K562 (cell line): ENCODE results near the gene ANKMY1. TPM values are rescaled to one million over a fixed set of nuclear protein-coding genes. Genes with fewer than 3 reads are reported as not detected.

Experiments
- BMI1 ChIP-seq: fragments of 150-350 bp; IDR thresholded peaks from 2 replicates; pipeline ENCODE4 v1.6.1; 2014; ENCODE audit warnings: low read length
- BRD9 ChIP-seq: fragments of 450-650 bp; IDR thresholded peaks from 2 replicates; pipeline ENCODE4 v1.6.1; 2018; ENCODE audit warnings: low read depth; ENCODE audit not compliant: partially characterized antibody
- CBX8 ChIP-seq: fragments of 200-600 bp; sonication (generic); IDR thresholded peaks from 2 replicates; pipeline ENCODE4 v1.6.1; 2012; ENCODE audit warnings: borderline replicate concordance, mixed run types, low read depth, mild to moderate bottlenecking, moderate library complexity, mixed read lengths, low read length, control low read depth, inconsistent platforms; ENCODE audit not compliant: poor library complexity, severe bottlenecking; ENCODE audit errors: extremely low read depth
- CCAR2 ChIP-seq: fragments of 200-400 bp; formaldehyde crosslinking; IDR thresholded peaks from 2 replicates; pipeline ENCODE4 v1.6.1; 2017; ENCODE audit warnings: mild to moderate bottlenecking, low read depth, low read length
- DLX4 ChIP-seq: fragments of 250-450 bp; sonication (Bioruptor Pico); IDR thresholded peaks from 2 replicates; pipeline ENCODE4 v1.6.1; 2021; ENCODE audit warnings: mild to moderate bottlenecking
- FOXA1 ChIP-seq: fragments of 450-650 bp; IDR thresholded peaks from 2 replicates; pipeline ENCODE4 v1.6.1; 2016; ENCODE audit warnings: mild to moderate bottlenecking, borderline replicate concordance
- HDAC3 ChIP-seq: fragments of 450-650 bp; IDR thresholded peaks from 2 replicates; pipeline ENCODE4 v1.6.1; 2018; ENCODE audit warnings: borderline replicate concordance, mild to moderate bottlenecking, moderate library complexity; ENCODE audit not compliant: partially characterized antibody
- HDGF ChIP-seq: fragments of 450-650 bp; IDR thresholded peaks from 2 replicates; pipeline ENCODE4 v1.6.1; 2016
- HNRNPL ChIP-seq: fragments of 200-400 bp; formaldehyde crosslinking; IDR thresholded peaks from 2 replicates; pipeline ENCODE4 v1.6.1; 2017; ENCODE audit warnings: low read depth, mild to moderate bottlenecking, low read length
- ILF3 ChIP-seq: fragments of 450-650 bp; IDR thresholded peaks from 2 replicates; pipeline ENCODE4 v1.6.1; 2018; ENCODE audit warnings: antibody characterized with exemption, mild to moderate bottlenecking, moderate library complexity, borderline replicate concordance
- JUNB ChIP-seq: fragments of 450-650 bp; formaldehyde crosslinking; conservative IDR thresholded peaks from 2 replicates; pipeline ENCODE4 v1.4.0; 2020; ENCODE audit warnings: mild to moderate bottlenecking
- MAFK ChIP-seq: IDR thresholded peaks from 2 replicates; pipeline ENCODE4 v1.6.1; 2011; ENCODE audit warnings: low read length, improper control_type of control experiment
- MTA2 ChIP-seq: fragments of 450-650 bp; IDR thresholded peaks from 2 replicates; pipeline ENCODE4 v1.6.1; 2016; ENCODE audit warnings: low read depth
- NR2C1 ChIP-seq, 2 experiments: fragments of 450-650 bp; IDR thresholded peaks; 2 replicates each; pipeline ENCODE4 v1.6.1; 2017; ENCODE audit warnings: mild to moderate bottlenecking in 2 of 2, antibody characterized with exemption in 1 of 2, inconsistent platforms in 1 of 2, missing compliant biosample characterization in 1 of 2, missing genetic modification characterization in 1 of 2
- POLR2A ChIP-seq: fragments of 450-650 bp; conservative IDR thresholded peaks from 2 replicates; pipeline ENCODE4 v1.6.1; 2016
- RBM17 ChIP-seq: fragments of 200-400 bp; formaldehyde crosslinking; IDR thresholded peaks from 2 replicates; pipeline ENCODE4 v1.6.1; 2017; ENCODE audit warnings: low read depth, mild to moderate bottlenecking, low read length, borderline replicate concordance
- SLC30A9 ChIP-seq: fragments of 250-450 bp; sonication (Bioruptor Pico); IDR thresholded peaks from 2 replicates; pipeline ENCODE4 v1.8.0; 2022; ENCODE audit warnings: mild to moderate bottlenecking, moderate library complexity
- TOE1 ChIP-seq, 2 experiments: fragments of 450-650 bp in 1 of 2; sonication (generic) in 1 of 2; formaldehyde crosslinking in 1 of 2; IDR thresholded peaks; 2 replicates each; pipeline versions ENCODE4 v1.7.1 to v1.8.0; 2016 to 2022; ENCODE audit warnings: borderline replicate concordance in 2 of 2, mild to moderate bottlenecking in 2 of 2, antibody characterized with exemption in 1 of 2, inconsistent platforms in 1 of 2, low read depth in 1 of 2, missing genetic modification reagents in 1 of 2, moderate library complexity in 1 of 2
- ZNF133 ChIP-seq: fragments of 250-450 bp; sonication (Bioruptor Pico); IDR thresholded peaks from 2 replicates; pipeline ENCODE4 v1.4.0; 2020; ENCODE audit warnings: mild to moderate bottlenecking
- ZNF175 ChIP-seq: fragments of 200-800 bp; sonication (Bioruptor generic); IDR thresholded peaks from 2 replicates; pipeline ENCODE4 v1.6.1; 2016; ENCODE audit warnings: low read depth, mild to moderate bottlenecking, missing genetic modification characterization, missing compliant biosample characterization
- ZNF197 ChIP-seq: fragments of 200-800 bp; sonication (Bioruptor generic); IDR thresholded peaks from 2 replicates; pipeline ENCODE4 v1.6.1; 2016; ENCODE audit warnings: low read depth, missing genetic modification characterization, missing compliant biosample characterization
- ZNF239 ChIP-seq: fragments of 250-450 bp; sonication (Bioruptor Pico); IDR thresholded peaks from 2 replicates; pipeline ENCODE4 v1.4.0; 2020; ENCODE audit warnings: mild to moderate bottlenecking
- ZNF445 ChIP-seq: fragments of 250-450 bp; sonication (Bioruptor Pico); IDR thresholded peaks from 2 replicates; pipeline ENCODE4 v1.4.0; 2020; ENCODE audit warnings: low read depth, mild to moderate bottlenecking, moderate library complexity
- ZNF780A ChIP-seq: fragments of 250-450 bp; sonication (Bioruptor Pico); IDR thresholded peaks from 2 replicates; pipeline ENCODE4 v1.5.0; 2021; ENCODE audit warnings: mild to moderate bottlenecking
- polyA plus RNA-seq, 8 experiments: library from polyadenylated mRNA; depleted of rRNA in 4 of 8; stranded (reverse) in 5 of 8; unstranded in 3 of 8; fragments of >200 nt; fragmentation: Nextera tagmentation in 2 of 8; fragmentation: Illumina TruSeq in 1 of 8; extraction: Ambion mirVana in 2 of 8; extraction: Trizol in 1 of 8; gene quantifications; 2 replicates each; pipeline versions ENCODE4 v1.2.1 to v1.2.3, GENCODE V29; 2011 to 2014; ENCODE audit warnings: inconsistent platforms in 1 of 8, missing spikeins in 1 of 8
- total RNA-seq, 7 experiments: library from RNA; depleted of rRNA in 6 of 7; stranded (reverse); fragments of >200 nt in 6 of 7; fragmentation: Illumina TruSeq in 2 of 7; extraction: Trizol in 2 of 7; gene quantifications; 2 replicates each; pipeline versions ENCODE4 v1.2.1 to v1.2.3, GENCODE V29; 2011 to 2021; ENCODE audit warnings: low replicate concordance in 1 of 7
- TF ChIP-seq, protein P1 (sequence below), 2 experiments: fragments of 450-650 bp; IDR thresholded peaks; 2 replicates each; pipeline ENCODE4 v1.6.1; 2016
- TF ChIP-seq, protein P2 (sequence below): sonication (generic); formaldehyde crosslinking; IDR thresholded peaks from 2 replicates; pipeline ENCODE4 v1.5.0; 2020; ENCODE audit warnings: missing genetic modification reagents

Gene ANKMY1
- total and polyA plus RNA-seq, 9 of the 15 experiments (the other 6 are each of a cell fraction or from before 2014, with no cell fraction given), result 0.75 to 15.1 (median 11.7) TPM

DNA sequence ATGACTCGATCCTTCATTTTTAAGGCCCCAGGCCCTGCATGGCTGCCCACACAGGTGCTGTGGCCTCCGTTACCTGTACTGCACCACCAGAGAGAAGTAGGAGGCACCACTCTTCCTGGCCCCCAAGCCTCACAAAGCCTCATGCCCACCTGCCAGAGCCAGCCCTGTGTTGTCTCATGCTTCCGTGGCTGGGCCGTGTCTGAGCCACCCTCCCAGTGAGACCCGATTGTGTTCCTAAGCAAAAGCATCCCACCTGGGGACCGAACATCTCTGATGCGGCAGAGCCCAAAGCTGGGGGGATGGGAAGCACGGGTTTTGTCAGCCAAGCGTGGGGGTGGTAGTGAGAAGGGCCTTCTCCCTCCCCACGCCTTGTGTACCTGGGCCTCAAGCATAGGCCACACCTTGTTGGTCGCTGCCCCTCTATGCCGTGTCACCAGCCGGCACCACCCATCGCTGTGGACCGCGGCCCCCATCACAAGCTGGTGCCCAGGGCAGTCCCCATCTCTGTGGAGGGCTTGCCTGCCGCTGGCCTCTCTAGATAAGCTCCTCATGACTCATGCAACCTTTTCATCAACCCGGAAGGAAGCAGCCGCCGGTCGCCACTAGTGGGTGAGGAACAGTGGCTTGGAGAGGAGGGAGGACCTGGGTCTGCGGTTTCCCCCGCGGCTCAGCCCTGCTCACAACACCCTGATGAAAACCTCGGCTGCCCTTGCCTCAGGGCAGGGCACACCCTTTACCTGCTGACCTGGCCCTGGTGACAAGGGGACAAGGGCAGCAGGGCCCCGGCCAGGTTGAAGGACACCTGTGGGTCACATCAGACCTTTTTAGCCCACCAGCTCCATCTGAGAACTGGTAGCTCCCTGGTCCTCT lies 7.8 kb upstream of the ANKMY1 start (continued):
- TF ChIP-seq ZNF780A (no peak), HDGF (0 out of 2 replicates have a peak, but pooled peaks have one; percentile 62), NR2C1 (IDR thresholded peaks at IDR 0.05) (no peak), NR2C1 (tag; IDR thresholded peaks at IDR 0.05) (0 out of 2 replicates have a peak, but pooled peaks have one; percentile 8), POLR2A (peak; percentile 73), ZNF445 (CRISPR knock-in tag) (no peak), ZNF175 (no peak), ZNF133 (no peak), FOXA1 (no peak), DLX4 (CRISPR knock-in tag) (no peak), ZNF239 (CRISPR knock-in tag) (no peak), JUNB (CRISPR knock-in tag) (peak; percentile 45; the same call in 1 of the 2 replicates), CBX8 (no peak), HDAC3 (no peak), HNRNPL (no peak), MAFK (peak; percentile 26; the same call in 1 of the 2 replicates), BRD9 (peak; percentile 42), RBM17 (no peak), BMI1 (no peak), CCAR2 (no peak), TOE1 (IDR thresholded peaks at IDR 0.05; ENCODE audit: borderline replicate concordance) (no peak), TOE1 (CRISPR knock-in tag; IDR thresholded peaks at IDR 0.05; ENCODE audit: borderline replicate concordance, low read depth) (no peak), SLC30A9 (CRISPR knock-in tag) (no peak), ZNF197 (CRISPR knock-in tag) (no peak; the same call in 1 of the 2 replicates), ILF3 (no peak), MTA2 (peak; percentile 57)
- TF ChIP-seq, protein P1, sequence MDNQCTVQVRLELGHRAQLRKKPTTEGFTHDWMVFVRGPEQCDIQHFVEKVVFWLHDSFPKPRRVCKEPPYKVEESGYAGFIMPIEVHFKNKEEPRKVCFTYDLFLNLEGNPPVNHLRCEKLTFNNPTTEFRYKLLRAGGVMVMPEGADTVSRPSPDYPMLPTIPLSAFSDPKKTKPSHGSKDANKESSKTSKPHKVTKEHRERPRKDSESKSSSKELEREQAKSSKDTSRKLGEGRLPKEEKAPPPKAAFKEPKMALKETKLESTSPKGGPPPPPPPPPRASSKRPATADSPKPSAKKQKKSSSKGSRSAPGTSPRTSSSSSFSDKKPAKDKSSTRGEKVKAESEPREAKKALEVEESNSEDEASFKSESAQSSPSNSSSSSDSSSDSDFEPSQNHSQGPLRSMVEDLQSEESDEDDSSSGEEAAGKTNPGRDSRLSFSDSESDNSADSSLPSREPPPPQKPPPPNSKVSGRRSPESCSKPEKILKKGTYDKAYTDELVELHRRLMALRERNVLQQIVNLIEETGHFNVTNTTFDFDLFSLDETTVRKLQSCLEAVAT (IDR thresholded peaks at IDR 0.05), result peak in 1 of 2 experiments; percentile 82; a peak in 1 of 4 replicates
- TF ChIP-seq, protein P2, sequence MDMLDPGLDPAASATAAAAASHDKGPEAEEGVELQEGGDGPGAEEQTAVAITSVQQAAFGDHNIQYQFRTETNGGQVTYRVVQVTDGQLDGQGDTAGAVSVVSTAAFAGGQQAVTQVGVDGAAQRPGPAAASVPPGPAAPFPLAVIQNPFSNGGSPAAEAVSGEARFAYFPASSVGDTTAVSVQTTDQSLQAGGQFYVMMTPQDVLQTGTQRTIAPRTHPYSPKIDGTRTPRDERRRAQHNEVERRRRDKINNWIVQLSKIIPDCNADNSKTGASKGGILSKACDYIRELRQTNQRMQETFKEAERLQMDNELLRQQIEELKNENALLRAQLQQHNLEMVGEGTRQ, result no peak
